ENCODE measurements around the gene SYNDIG1L.

SYNDIG1L gene

DNA sequence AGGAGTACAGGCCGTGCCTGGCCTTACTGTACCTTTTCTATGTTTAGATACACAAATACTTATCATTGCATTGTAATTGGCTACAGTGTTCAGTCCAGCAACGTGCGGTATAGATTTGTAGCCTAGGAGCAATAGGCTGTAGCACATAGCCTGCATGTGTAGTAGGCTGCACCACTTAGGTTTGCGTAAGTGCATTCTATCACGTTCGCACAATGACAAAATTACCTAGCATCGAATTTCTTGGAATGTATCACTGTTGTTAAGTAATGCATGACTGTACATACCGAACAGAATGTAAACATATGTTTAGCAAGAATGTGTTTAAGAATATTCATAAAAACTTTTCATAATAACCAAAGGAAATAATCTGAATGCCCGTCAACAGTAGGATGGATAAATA lies 45.8 kb downstream of the SYNDIG1L start:
- no peak for DNase-seq (ENCODE audit: low spot score)
- TF ChIP-seq, protein P1, sequence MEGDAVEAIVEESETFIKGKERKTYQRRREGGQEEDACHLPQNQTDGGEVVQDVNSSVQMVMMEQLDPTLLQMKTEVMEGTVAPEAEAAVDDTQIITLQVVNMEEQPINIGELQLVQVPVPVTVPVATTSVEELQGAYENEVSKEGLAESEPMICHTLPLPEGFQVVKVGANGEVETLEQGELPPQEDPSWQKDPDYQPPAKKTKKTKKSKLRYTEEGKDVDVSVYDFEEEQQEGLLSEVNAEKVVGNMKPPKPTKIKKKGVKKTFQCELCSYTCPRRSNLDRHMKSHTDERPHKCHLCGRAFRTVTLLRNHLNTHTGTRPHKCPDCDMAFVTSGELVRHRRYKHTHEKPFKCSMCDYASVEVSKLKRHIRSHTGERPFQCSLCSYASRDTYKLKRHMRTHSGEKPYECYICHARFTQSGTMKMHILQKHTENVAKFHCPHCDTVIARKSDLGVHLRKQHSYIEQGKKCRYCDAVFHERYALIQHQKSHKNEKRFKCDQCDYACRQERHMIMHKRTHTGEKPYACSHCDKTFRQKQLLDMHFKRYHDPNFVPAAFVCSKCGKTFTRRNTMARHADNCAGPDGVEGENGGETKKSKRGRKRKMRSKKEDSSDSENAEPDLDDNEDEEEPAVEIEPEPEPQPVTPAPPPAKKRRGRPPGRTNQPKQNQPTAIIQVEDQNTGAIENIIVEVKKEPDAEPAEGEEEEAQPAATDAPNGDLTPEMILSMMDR (IDR thresholded peaks at IDR 0.05) = no peak
- H3K27ac ChIP-seq = no peak overlapping the region
- H3K4me3 ChIP-seq = no peak overlapping the region

DNA sequence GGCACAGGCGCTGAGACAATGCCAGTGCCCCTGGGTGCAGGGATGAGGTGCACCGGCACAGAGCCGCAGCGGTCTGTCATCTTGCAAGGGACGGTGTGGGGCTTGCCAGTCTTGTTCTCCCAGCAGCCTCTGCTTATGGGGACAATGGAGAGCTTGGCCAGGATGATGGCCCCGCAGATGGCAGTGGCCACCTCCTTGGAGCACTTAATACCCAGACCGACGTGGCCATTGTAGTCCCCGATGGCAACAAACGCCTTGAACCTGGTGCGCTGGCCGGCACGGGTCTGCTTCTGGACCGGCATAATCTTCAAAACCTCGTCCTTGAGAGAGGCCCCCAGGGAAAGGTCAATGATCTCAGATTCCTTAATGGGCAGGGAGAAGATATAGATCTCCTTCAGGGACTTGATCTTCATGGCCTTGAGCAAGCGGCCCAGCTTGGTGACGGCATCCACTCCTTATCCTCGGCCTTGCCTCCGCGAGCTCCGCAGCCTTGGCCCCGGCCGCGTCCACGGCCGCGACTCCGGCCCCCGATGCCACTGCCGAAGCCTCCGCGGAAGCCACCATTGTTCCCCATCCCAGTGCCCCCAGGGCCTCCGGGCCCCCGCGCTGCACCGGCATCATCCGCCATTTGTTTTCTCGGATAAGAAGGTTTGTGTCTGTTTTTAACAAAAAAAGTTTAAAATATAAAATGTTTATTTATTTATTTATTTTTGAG lies 47.9 kb downstream of the SYNDIG1L start:
- no peak overlapping the region for H3K4me3 ChIP-seq
- H3K27ac ChIP-seq = no peak overlapping the region
- TF ChIP-seq, protein P1 (IDR thresholded peaks at IDR 0.05) = no peak
- no peak for DNase-seq (ENCODE audit: low spot score)

GRCh38 chr14:74368441-74368840 lies 57.6 kb downstream of the SYNDIG1L start:
- no peak overlapping the region for H3K27ac ChIP-seq
- no peak overlapping the region for H3K4me3 ChIP-seq
- no peak for DNase-seq (ENCODE audit: low spot score)
- TF ChIP-seq, protein P1 (IDR thresholded peaks at IDR 0.05) = no peak

- no peak for DNase-seq (ENCODE audit: low spot score)
- TF ChIP-seq, protein P1 (IDR thresholded peaks at IDR 0.05) = no peak
- no peak overlapping the region for H3K4me3 ChIP-seq
- H3K27ac ChIP-seq = no peak overlapping the region
Measured at GRCh38 chr14:74368026-74368425, 58.0 kb downstream of the SYNDIG1L start.

- DNase-seq (ENCODE audit: low spot score) = no peak
- H3K4me3 ChIP-seq = no peak overlapping the region
- TF ChIP-seq, protein P1 (IDR thresholded peaks at IDR 0.05) = no peak
- no peak overlapping the region for H3K27ac ChIP-seq
Measured at GRCh38 chr14:74364271-74364880, 61.6 kb downstream of the SYNDIG1L start.

DNA sequence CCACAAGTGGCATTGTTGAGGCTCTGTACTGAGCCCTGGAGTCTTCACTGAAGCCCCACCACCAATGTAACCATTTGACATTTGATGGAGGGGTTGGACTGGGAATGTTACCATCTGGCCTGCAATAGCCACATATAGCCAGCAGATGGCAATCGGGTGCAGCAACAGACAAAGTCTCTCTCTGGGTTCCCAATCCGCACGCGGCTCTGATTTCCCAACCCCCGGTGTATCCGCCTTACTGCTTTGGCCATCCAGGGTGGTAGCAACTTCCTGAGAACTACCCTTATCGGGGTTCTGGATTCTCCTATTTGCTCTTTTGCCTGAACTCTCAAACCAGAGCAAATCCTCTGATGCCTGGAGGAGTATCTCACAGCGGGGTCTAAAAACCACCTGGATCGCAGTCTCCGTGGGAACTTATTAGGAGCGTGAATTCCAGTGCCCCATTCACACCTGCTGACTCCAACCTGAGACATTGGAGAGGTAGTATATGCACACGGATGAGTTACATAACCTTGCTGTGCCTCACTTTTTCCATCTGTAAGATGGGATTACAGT lies 63.6 kb downstream of the SYNDIG1L start:
- Histone ChIP-seq H3K4me3 (no peak overlapping the region), H3K27ac (no peak overlapping the region)
- no peak for DNase-seq (ENCODE audit: low spot score)
- TF ChIP-seq, protein P1 (IDR thresholded peaks at IDR 0.05) = peak; percentile 78

GRCh38 chr14:74360163-74360562 lies 65.8 kb downstream of the SYNDIG1L start:
- no peak overlapping the region for H3K27ac ChIP-seq
- no peak for DNase-seq (ENCODE audit: low spot score)
- H3K4me3 ChIP-seq = no peak overlapping the region
- TF ChIP-seq, protein P1 (IDR thresholded peaks at IDR 0.05) = no peak

Measured in coronary artery (tissue), 2 donors.